ENCODE results near the gene PLD1.
"Not testable (repeated sequence)": the region's sequence is repeated elsewhere in the genome, so short reads cannot be mapped to it uniquely, and the experiment has no call there.

PLD1 gene

GRCh38 chr3:171829841-171830517, 19.7 kb upstream of the PLD1 start:
- peaks cover 27% of the 10 kb centered on the region for H3K27me3 Mint-ChIP-seq

GRCh38 chr3:171828902-171829770, 18.9 kb upstream of the PLD1 start:
- Mint-ChIP-seq H3K27me3 (peaks cover 29% of the 10 kb centered on the region), H3K27ac (no peak overlapping the region), H3K36me3 (ENCODE audit: low read depth) (no peaks in the 10 kb centered on the region), H3K4me1 (ENCODE audit: low read depth) (peaks cover 11% of the 10 kb centered on the region), H3K9me3 (no peaks in the 10 kb centered on the region), H3K4me3 (no peak overlapping the region)

More at GRCh38 chr3:171829841-171830517, 19.7 kb upstream of the PLD1 start:
- H3K4me1 Mint-ChIP-seq (ENCODE audit: low read depth) = peaks cover 11% of the 10 kb centered on the region
- H3K36me3 Mint-ChIP-seq (ENCODE audit: low read depth) = no peaks in the 10 kb centered on the region
- H3K27ac Mint-ChIP-seq = no peak overlapping the region
- H3K4me3 Mint-ChIP-seq = no peak overlapping the region
- no peaks in the 10 kb centered on the region for H3K9me3 Mint-ChIP-seq

GRCh38 chr3:171827836-171828458, 17.7 kb upstream of the PLD1 start:
- no peak overlapping the region for H3K27ac Mint-ChIP-seq
- H3K4me3 Mint-ChIP-seq = no peak overlapping the region
- peaks cover 35% of the 10 kb centered on the region for H3K27me3 Mint-ChIP-seq
- H3K9me3 Mint-ChIP-seq = no peaks in the 10 kb centered on the region
- peaks cover 11% of the 10 kb centered on the region for H3K4me1 Mint-ChIP-seq (ENCODE audit: low read depth)
- H3K36me3 Mint-ChIP-seq (ENCODE audit: low read depth) = no peaks in the 10 kb centered on the region

DNA sequence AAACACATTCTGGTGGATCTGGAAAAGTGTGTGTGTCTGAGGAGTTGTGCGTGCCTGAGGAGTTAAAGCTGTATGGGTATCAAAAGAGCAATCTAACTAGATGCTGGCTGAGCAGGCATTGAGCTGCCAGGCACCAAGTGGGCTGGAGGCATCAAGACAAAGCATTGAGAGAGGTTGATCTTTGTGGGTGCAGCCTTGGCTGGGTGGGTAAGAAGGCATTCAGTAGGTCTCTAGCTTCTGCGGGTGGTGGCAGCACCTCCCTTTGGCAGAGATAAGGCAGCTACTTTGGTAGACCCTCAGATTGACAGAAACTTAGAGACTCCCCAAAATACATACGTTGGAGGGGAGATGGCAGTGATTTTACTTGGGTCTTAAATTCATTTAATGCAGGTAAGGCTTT, 17.1 kb upstream of the PLD1 start:
- no peaks in the 10 kb centered on the region for H3K9me3 Mint-ChIP-seq
- H3K36me3 Mint-ChIP-seq (ENCODE audit: low read depth) = no peaks in the 10 kb centered on the region
- peaks cover 32% of the 10 kb centered on the region for H3K27me3 Mint-ChIP-seq
- H3K4me1 Mint-ChIP-seq (ENCODE audit: low read depth) = peaks cover 11% of the 10 kb centered on the region
- H3K27ac Mint-ChIP-seq = no peak overlapping the region
- no peak overlapping the region for H3K4me3 Mint-ChIP-seq

DNA sequence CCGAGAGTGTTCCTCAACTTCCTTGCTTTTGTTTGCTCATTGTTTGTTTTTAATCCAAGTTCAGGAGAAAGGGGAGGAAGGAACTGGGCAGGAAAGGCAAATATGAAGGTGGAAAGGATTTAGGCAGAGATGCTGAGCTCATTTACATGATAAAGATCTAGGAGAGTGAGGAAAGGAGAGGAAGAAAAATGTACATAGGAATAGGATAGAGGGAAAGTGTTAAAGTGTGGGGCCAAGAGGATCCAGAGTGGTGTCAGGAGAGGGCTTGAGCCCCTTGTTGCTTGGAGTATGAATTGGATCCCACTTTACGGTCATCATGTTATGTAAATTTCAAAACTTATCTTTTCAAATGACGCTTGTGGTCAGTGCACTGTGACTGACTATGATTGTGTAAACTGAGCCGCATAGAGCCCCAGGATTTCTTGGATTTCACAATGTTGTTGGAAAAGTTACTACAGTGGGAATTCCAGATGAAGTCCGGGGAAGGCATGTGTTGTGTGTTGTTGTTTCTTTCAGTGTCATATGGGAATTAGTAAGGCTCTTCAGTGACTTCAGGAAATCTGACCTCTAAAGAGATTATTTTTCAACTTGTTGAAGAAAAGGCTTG, 15.0 kb upstream of the PLD1 start:
- no peak overlapping the region for H3K27ac Mint-ChIP-seq
- no peak overlapping the region for H3K4me3 Mint-ChIP-seq
- no peaks in the 10 kb centered on the region for H3K36me3 Mint-ChIP-seq (ENCODE audit: low read depth)
- peaks cover 21% of the 10 kb centered on the region for H3K4me1 Mint-ChIP-seq (ENCODE audit: low read depth)
- peaks cover 32% of the 10 kb centered on the region for H3K27me3 Mint-ChIP-seq
- H3K9me3 Mint-ChIP-seq = no peaks in the 10 kb centered on the region

DNA sequence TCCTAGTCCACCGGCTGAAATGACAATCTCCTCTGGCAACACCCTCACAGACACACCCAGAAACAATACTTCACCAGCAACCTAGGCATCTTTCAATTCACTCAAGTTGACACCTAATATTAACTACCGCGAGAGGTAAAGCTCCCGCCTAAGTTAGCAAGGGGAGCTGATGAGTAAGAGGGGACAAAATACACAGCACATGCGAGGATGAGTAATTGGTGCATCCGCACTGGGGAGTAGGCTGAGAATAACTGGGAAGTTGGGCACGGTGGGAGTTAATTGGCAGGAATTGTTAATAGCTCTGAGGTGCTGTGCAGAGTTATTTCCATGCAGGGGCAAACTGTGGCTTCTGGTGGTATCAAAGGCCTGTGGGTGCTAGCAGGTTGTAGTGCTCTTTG, 14.5 kb upstream of the PLD1 start:
- Mint-ChIP-seq H3K36me3 (ENCODE audit: low read depth) (no peaks in the 10 kb centered on the region), H3K27ac (no peak overlapping the region), H3K4me3 (no peak overlapping the region), H3K4me1 (ENCODE audit: low read depth) (peaks cover 21% of the 10 kb centered on the region), H3K9me3 (no peaks in the 10 kb centered on the region), H3K27me3 (peaks cover 29% of the 10 kb centered on the region)

- Mint-ChIP-seq H3K9me3 (no peaks in the 10 kb centered on the region), H3K27ac (no peak overlapping the region), H3K4me1 (ENCODE audit: low read depth) (peaks cover 21% of the 10 kb centered on the region), H3K36me3 (ENCODE audit: low read depth) (no peaks in the 10 kb centered on the region), H3K27me3 (peaks cover 31% of the 10 kb centered on the region), H3K4me3 (no peak overlapping the region)
Observed at GRCh38 chr3:171824116-171824515, 13.8 kb upstream of the PLD1 start.

- Mint-ChIP-seq H3K9me3 (no peaks in the 10 kb centered on the region), H3K27ac (no peak overlapping the region), H3K4me1 (ENCODE audit: low read depth) (peaks cover 15% of the 10 kb centered on the region), H3K27me3 (peaks cover 28% of the 10 kb centered on the region), H3K4me3 (no peak overlapping the region), H3K36me3 (ENCODE audit: low read depth) (no peaks in the 10 kb centered on the region)
Observed at GRCh38 chr3:171822431-171823106, 12.3 kb upstream of the PLD1 start.

DNA sequence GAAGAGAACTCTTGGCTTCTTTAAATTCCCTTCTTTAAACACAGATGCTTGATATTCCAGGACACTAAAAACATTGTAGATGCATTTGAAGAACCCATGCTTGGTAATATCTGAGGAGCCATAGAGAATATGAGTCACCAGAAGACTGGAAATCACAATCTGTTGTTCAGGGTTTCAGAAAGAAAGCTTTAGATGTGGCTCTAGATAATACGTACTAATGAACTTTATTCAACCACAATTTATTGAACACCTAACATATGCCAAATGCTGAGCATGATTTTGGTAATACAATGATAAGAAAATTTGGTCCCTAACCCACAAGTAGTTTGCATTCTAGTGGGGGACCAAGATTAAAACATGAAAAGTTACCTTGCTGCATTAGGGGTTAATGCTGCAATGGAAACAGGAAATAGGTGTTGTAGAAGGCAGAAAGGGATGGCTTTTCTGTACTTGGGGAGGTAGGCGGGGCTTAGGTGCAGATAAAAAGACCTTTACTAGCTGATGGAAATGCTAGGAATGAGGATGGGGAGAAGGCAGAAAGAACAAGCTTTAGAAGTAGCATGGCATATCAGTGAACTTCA, 11.6 kb upstream of the PLD1 start:
- no peak overlapping the region for H3K4me3 Mint-ChIP-seq
- H3K4me1 Mint-ChIP-seq (ENCODE audit: low read depth) = peaks cover 10% of the 10 kb centered on the region
- H3K9me3 Mint-ChIP-seq = no peaks in the 10 kb centered on the region
- H3K27me3 Mint-ChIP-seq = peaks cover 25% of the 10 kb centered on the region
- no peaks in the 10 kb centered on the region for H3K36me3 Mint-ChIP-seq (ENCODE audit: low read depth)
- H3K27ac Mint-ChIP-seq = no peak overlapping the region

DNA sequence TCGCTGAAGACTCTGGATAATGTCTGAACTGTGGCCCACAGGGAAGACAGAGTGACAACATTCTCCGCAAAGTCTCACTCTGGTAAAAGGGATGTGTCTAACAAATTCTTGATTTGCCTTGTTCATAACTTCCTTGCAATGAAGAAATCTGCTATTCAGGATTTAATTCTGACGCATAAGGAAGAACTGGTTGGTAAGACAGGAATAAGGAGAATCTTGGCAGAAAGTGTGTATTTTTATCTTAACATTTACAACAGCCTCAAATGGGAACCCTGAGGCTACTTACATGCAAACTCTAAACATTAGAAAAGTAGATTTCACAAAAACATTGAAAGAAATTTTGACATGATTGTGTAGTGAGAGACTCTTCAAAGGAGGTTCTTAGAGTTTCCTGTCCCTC, 10.8 kb upstream of the PLD1 start:
- H3K36me3 Mint-ChIP-seq (ENCODE audit: low read depth) = no peaks in the 10 kb centered on the region
- peaks cover 10% of the 10 kb centered on the region for H3K4me1 Mint-ChIP-seq (ENCODE audit: low read depth)
- H3K27me3 Mint-ChIP-seq = peaks cover 28% of the 10 kb centered on the region
- no peaks in the 10 kb centered on the region for H3K9me3 Mint-ChIP-seq
- no peak overlapping the region for H3K27ac Mint-ChIP-seq
- no peak overlapping the region for H3K4me3 Mint-ChIP-seq

GRCh38 chr3:171817074-171817800, 7.0 kb upstream of the PLD1 start:
- no peaks in the 10 kb centered on the region for H3K9me3 Mint-ChIP-seq
- peaks cover 33% of the 10 kb centered on the region for H3K27me3 Mint-ChIP-seq
- H3K36me3 Mint-ChIP-seq (ENCODE audit: low read depth) = no peaks in the 10 kb centered on the region
- no peak overlapping the region for H3K4me3 Mint-ChIP-seq
- H3K27ac Mint-ChIP-seq = no peak overlapping the region
- H3K4me1 Mint-ChIP-seq (ENCODE audit: low read depth) = peaks cover 27% of the 10 kb centered on the region

DNA sequence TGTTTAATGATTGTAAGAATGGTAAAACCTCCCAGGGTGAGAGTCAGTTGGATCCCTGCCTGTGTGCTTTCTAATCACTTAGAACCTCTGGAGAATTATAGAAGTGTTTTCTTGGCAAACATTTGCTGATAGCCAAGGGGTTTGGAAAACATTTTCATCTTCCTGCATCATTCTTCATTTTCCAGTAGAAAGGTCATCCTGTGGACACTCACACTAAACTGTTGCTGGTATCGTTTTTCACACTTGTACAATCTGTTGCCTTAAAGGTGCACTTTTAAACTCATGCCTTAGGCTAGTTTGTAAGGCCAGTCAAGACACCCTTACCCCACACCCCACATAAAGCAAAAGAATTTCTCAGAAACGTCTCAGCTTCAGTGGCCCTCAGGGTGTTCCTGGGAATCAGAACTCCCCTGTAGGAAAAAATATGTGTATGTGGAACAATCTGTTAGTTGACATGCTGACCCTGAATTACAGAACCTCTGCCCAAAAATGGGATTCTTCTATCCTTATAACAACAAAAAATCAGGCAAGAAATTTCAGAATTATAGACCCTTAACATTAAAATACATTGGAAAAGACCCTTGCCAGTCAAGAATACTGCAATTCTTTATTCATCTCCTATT, 5.8 kb upstream of the PLD1 start:
- Mint-ChIP-seq H3K27me3 (peaks cover 42% of the 10 kb centered on the region), H3K27ac (no peak overlapping the region), H3K9me3 (no peaks in the 10 kb centered on the region), H3K4me3 (no peak overlapping the region), H3K4me1 (ENCODE audit: low read depth) (peaks cover 17% of the 10 kb centered on the region), H3K36me3 (ENCODE audit: low read depth) (no peaks in the 10 kb centered on the region)

DNA sequence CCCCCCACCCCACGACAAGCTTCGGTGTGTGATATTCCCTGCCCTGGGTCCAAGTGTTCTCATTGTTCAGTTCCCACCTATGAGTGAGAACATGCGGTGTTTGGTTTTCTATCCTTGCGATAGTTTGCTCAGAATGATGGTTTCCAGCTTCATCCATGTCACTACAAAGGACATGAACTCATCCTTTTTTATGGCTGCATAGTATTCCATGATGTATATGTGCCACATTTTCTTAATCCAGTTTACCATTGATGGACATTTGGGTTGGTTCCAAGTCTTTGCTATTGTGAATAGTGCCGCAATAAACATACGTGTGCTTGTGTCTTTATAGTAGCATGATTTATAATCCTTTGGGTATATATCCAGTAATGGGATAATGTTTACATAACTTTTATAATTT, 4.4 kb upstream of the PLD1 start:
- H3K4me1 Mint-ChIP-seq (ENCODE audit: low read depth) = peaks cover 22% of the 10 kb centered on the region
- peaks cover 48% of the 10 kb centered on the region for H3K27me3 Mint-ChIP-seq
- H3K9me3 Mint-ChIP-seq; H3K4me3 Mint-ChIP-seq; H3K36me3 Mint-ChIP-seq (ENCODE audit: low read depth); H3K27ac Mint-ChIP-seq: not testable (repeated sequence)

All from stimulated activated naive CD8-positive, alpha-beta T cell treated with anti-CD3 and anti-CD28 coated beads, Interleukin-15, Interleukin-2, amounts not matched to agents 100 ng/mL and 50 ng/mL, for 24 hours (primary cell).